ENCODE data around the gene KIF1A. TPM values are rescaled to one million over a fixed set of nuclear protein-coding genes. Genes with fewer than 3 reads are reported as not detected.

KIF1A gene
- total and polyA plus RNA-seq, 10 of the 15 experiments (the other 5 are each of a cell fraction or from before 2014, with no cell fraction given) = 0.04 to 0.95 (median 0.06) TPM; not detected in 5

DNA sequence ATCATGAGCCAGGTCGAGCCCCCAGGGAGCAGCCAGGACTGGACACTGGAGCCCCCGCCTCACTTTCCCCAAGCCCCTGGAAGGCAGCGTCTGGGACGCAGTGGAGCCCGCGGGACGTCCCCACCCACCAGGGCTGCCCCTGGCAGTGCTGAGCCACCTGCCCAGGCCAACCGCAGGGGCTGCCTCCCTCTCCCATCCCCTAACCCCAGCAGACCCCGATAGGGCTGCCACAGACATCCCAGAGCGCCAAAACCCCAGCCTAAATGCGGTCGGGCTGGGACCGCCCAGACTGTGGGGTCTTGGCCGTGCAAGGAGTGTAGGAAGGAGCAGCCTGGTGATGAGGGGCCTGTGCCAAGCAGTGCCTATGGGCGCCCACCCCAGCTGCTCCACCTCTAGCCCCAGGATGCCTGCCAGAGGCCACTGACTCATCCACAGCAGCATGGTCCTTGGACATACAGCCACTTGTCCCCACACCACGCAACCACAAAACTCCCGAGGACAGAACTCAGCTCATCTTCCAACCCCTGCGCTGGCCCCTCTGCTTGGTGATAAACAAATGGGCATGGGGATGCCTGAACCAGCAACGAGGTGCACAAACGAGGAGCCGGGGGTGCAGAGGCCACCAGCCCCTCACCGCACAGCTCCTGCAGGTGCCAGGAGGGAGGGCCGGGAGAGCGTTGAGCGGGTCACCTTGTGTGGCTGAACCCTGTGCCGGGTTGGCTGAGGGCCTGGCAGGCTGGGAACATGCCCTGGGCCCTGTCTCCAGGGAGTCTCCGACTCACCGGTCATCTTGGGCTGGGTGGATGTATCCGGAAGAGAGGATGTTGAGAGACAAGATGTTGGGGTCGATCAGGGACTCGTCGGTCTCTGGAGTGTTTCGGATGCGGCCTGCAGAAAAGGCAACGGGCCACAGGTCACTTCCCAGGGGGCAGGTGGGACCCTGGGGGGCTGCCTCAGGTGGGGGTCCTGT, 83.5 kb downstream of the KIF1A start:
- DNase-seq (ENCODE audit: low read depth, low spot score) (no peak), ATAC-seq (no peak), FAIRE-seq (no peak)
- no peaks in the 10 kb centered on the region for H3K9me3 ChIP-seq (replicated peaks; ENCODE audit: control insufficient read depth, insufficient read depth, low read length)
- H3K4me2 ChIP-seq (ENCODE audit: control insufficient read depth, insufficient read depth) = no peak overlapping the region
- in situ Hi-C loops (cut with MboI) = no loop called here
- ChIA-PET SMC1A (ENCODE audit: uncharacterized antibody, unreplicated experiment) (no interaction called here), POLR2A (no interaction called here), CTCF (no interaction called here), RAD21 (ENCODE audit: unreplicated experiment) (no interaction called here)
- no peak overlapping the region for H3K27ac ChIP-seq (ENCODE audit: control insufficient read depth, insufficient read depth)
- no peaks in the 10 kb centered on the region for H4K20me1 ChIP-seq (ENCODE audit: control insufficient read depth, insufficient read depth)
- H3K36me3 ChIP-seq (ENCODE audit: control insufficient read depth in 2 of 2, insufficient read depth in 2 of 2, low read length in 1 of 2) = no peaks in the 10 kb centered on the region
- 49% methylated on average over 31 of the region's 35 CpGs for WGBS (ENCODE audit: insufficient coverage, insufficient replicate concordance, low lambda C conversion rate, missing lambda C conversion rate)
- no peak overlapping the region for H3K9ac ChIP-seq (ENCODE audit: control insufficient read depth, insufficient read depth, low read length)
- H3K4me3 ChIP-seq = no peak overlapping the region
- no peak for TF ChIP-seq SRF (IDR thresholded peaks at IDR 0.05; ENCODE audit: low read depth in 2 of 2, low read length in 2 of 2)
- TF ChIP-seq ZBTB33 (IDR thresholded peaks at IDR 0.05) = no peak
- no peak for TF ChIP-seq REST (IDR thresholded peaks at IDR 0.05; ENCODE audit: low read depth, low read length)
- TF ChIP-seq CHD1 (IDR thresholded peaks at IDR 0.05; ENCODE audit: low read depth, low read length) = no peak
- no peak for TF ChIP-seq MEF2A (IDR thresholded peaks at IDR 0.05; ENCODE audit: insufficient read depth, low read depth, low read length)
- TF ChIP-seq SMARCA5 (IDR thresholded peaks at IDR 0.05) = no peak
- H2AFZ ChIP-seq (ENCODE audit: control insufficient read depth, low read depth, low read length) = no peak overlapping the region
- no peaks in the 10 kb centered on the region for H3K4me1 ChIP-seq (ENCODE audit: control insufficient read depth, insufficient read depth, low read length)
- intact Hi-C loops (cut with micrococcal nuclease; ENCODE audit: unreplicated experiment) = loop anchor here (10.0 kb wide), 1 partner anchor 222 kb away; no protein-coding TSS in a partner anchor
- H3K27me3 ChIP-seq (replicated peaks in 1 of 2; ENCODE audit: control insufficient read depth in 2 of 2, insufficient read depth in 2 of 2, low read length in 1 of 2) = peaks cover 0 to 4% of the 10 kb centered on the region in 2 experiments; a peak in 3 of 4 replicates
- BruUV-seq (replicated peaks) = no TSS peak
- H3K79me2 ChIP-seq (ENCODE audit: control insufficient read depth, insufficient read depth, low read length) = no peaks in the 10 kb centered on the region
